Posterior vena cava (tissue), 2 donors: ENCODE results near the gene TMEM94. TPM values are rescaled to one million over a fixed set of nuclear protein-coding genes. Genes with fewer than 3 reads are reported as not detected.

Experiments
- DNase-seq: peaks from one replicate; pipeline ENCODE4 v3.0.0-alpha.2; 2020; ENCODE audit warnings: low spot score
- intact Hi-C, 2 donors: fragments of 100-400 bp; cut with DNase I; formaldehyde crosslinking; loops; one replicate each; pipeline versions ENCODE4 v1.14.1 to v1.14.2; 2022 to 2023
- total RNA-seq, 2 donors: library from RNA; stranded (reverse); fragmentation: NEBNext Ultra II Directional; extraction: Animal tissue kit (Norgen Biotek cat#: 25700); gene quantifications; one replicate each; pipeline ENCODE4 v1.2.1, GENCODE V29; 2021
- donor health status: DM: yes; HTN: yes; CAD: no.
- donor health status: DM: yes; HTN: yes; CAD: no.

Gene TMEM94
- total RNA-seq, 2 donors from 2014 or later, result 53.8 to 64.3 TPM

DNA sequence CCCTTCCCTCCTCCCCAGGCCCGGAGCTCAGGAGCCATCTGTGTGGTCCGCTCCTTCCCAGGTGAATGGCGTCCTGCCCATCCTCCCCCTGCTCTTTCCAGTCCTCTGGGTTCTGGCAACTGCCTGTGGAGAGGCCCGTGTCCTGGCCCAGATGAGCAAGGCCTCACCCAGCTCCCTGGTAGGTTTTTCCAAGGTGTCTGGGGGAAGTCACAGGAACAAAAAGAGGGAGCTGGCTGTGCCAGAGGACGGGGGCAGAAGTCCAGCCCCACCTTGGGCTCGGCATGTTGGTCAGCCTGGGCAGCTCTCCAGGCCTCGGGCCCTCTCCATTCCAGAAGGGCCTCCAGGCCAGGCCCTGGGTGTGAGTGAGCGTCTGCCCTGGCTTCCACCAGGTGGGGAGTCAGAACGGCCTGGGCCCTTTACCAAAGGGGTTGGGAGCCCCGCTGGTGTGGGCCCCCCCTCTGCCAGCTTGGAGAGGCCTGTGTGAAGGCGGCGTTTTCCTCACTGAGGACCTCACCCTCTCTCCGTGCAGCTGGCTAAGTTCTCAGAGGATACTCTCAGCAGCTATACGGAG is 33.8 kb downstream of the TMEM94 start:
- intact Hi-C loops, result no loop called here

GRCh38 chr17:75490953-75491649 is 34.7 kb downstream of the TMEM94 start:
- DNase-seq, result no peak
- intact Hi-C loops, result no loop called here

More for the DNA sequence above, 33.8 kb downstream of the TMEM94 start:
- DNase-seq, result no peak

DNA sequence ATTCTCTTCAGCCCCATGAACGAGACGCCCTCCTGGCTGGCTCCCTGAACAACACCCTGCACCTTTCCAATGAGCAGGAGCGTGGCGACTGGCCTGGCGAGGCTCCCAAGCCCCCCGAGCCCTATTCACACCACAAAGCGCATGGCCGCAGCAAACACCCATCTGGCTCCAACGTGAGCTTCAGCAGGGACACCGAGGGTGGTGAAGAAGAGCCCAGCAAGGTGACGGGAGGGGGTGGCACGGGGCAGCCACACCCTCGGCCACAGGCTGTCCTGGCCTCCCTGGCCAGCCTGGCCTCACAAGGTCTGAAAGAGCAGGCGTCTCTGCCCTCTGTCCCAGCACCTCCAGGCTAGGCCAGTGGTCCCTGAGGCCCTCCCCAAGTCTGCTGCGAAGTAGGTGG is 35.2 kb downstream of the TMEM94 start:
- intact Hi-C loops, result no loop called here
- DNase-seq, result no peak

DNA sequence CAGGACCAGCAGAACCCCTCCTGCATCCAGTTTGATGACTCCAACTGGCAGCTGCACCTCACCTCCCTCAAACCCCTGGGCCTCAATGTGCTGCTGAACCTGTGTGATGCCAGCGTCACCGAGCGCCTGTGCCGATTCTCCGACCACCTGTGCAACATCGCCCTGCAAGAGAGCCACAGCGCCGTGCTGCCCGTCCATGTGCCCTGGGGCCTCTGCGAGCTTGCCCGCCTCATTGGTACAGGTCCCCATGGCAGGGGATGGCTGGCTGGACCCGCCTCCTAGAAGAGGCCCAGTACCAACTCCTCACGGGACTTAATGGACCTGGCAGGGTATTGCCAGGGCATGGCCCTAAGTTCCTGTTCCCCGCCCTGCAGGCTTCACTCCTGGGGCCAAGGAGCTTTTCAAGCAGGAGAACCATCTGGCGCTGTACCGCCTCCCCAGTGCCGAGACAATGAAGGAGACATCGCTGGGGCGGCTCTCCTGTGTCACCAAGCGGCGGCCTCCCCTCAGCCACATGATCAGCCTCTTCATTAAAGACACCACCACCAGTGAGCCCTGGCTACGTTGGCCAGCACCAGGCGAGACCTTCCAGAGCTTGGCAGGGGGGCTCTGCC is 36.2 kb downstream of the TMEM94 start:
- DNase-seq, result no peak
- intact Hi-C loops, result no loop called here

DNA sequence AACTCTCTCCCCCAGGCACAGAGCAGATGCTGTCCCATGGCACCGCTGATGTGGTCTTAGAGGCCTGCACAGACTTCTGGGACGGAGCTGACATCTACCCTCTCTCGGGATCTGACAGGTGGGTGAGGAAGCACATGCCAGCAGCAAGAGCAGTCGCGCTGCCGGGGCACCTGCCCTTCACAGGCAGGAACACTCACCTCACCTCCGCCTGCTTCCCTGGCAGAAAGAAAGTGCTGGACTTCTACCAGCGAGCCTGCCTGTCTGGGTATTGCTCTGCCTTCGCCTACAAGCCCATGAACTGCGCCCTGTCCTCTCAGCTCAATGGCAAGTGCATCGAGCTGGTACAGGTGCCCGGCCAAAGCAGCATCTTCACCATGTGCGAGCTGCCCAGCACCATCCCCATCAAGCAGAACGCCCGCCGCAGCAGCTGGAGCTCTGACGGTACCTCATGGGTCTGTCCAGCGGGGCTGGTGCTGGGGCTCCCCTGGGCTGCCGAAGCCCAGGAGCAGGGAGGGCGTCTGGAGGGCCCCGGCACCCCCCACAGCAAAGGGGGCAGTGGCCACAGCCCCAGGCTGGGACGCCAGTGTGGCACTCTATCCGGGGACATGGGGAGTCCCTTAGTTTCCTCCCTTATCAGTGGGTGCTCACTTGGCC is 37.2 kb downstream of the TMEM94 start:
- intact Hi-C loops, result no loop called here

GRCh38 chr17:75494326-75494877 is 38.0 kb downstream of the TMEM94 start:
- no peak for DNase-seq
- intact Hi-C loops, result no loop called here

More for the DNA sequence above, 37.2 kb downstream of the TMEM94 start:
- no peak for DNase-seq

- no peak for DNase-seq
- intact Hi-C loops, result no loop called here
Observed at GRCh38 chr17:75496005-75496404, 39.6 kb downstream of the TMEM94 start.

- no peak for DNase-seq
Observed at GRCh38 chr17:75498039-75498725, 41.7 kb downstream of the TMEM94 start.

DNA sequence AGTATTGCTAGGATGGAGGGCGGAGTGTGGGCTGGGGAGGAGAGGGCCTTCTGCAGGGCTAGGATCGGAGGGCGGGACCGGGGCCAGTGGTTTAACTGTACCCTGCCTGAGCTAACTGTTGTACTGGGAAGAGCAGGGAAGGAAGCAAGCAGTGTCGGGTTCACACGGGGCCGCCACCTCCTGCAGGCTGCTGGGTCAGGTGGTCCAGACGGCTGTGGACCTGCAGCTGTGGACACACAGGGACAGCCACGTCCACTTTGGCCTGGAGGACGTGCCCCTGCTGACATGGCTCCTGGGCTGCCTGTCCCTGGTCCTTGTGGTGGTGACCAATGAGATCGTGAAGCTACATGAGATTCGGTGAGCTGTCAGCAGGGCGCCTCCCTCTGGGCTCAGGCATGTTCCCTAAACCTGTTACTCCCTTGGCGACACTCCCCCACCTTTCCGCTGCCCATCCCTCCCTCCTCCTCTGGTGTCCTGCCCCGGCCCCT is 42.3 kb downstream of the TMEM94 start:
- intact Hi-C loops, result no loop called here
- no peak for DNase-seq

More at GRCh38 chr17:75498039-75498725, 41.7 kb downstream of the TMEM94 start:
- intact Hi-C loops, result no loop called here

GRCh38 chr17:75499313-75500022 is 43.0 kb downstream of the TMEM94 start:
- intact Hi-C loops, result no loop called here
- DNase-seq, result no peak

DNA sequence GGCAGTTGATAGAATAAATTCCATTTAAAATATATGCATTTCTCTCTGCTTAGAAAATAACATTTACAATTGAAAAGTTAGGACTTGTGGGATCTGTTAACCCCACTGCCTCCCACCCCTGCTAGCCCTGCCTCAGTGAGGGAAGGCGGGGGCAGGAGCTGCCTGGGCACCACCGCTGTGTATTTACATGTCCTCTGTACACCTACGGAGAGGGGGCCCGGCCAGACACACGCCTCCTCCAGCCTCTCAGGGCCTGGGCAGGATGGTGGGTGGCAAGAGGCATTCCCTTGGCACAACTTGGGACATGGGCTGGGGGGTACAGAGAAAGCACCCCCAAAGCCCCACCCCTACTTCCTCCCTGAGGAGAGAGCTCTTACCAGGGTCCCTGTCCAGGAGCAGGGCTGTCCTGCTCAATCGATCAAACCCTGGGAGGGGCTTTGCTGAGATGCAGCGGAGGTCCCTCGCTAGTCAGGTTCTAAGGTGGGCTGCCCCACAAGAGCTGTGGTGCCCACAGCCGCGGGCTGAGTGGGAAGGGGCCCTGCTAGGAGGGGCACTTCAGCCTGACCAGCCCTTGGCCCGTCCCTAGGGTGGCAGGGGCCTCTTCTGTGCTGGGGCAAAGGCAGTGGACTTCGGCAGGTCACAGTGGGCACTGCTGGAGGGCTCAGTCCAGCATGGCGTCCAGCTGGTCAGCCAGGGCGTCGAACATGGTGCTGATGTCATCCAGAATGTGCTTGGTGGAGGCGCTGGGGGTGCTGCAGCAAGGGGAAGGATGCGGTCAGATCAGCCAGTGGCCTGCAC is 44.2 kb downstream of the TMEM94 start:
- intact Hi-C loops, result no loop called here
- DNase-seq, result no peak

DNA sequence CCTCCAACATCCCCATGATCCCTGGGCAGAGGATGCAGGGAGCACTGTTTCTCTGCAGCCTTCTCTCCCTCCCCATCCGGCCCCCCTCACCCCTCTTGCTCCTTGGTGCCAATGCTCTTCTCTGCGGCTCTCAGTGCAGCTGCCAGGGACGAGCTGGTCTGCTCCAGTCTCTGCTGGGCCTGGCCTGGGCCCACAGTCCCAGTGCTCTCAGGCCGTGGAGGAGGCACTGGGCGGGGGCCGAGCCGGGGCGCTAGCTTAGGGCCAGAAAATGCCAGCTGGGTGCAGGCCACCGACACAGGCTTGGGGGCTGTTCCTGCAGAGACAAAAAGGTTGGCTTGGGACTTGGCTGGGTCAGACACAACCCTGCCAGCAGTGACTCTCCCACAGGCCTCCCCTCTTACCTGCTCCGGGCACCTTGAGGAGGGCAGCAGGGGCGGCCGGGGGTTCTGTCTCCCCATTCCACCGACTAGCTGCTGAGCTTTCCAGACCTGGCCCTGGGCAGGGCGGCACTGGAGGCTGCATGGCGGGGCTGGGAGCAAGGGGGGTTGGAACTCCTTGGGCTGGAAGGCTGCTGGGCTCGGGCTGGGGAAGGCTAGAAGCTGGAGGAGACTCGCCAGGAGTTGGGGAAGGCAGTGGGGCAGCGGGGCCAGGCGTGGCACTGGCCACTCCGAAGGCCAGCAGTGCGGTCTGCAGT is 45.1 kb downstream of the TMEM94 start:
- intact Hi-C loops, result no loop called here
- no peak for DNase-seq

- intact Hi-C loops, result no loop called here
- no peak for DNase-seq
Observed at GRCh38 chr17:75502072-75502720, 45.8 kb downstream of the TMEM94 start.

DNA sequence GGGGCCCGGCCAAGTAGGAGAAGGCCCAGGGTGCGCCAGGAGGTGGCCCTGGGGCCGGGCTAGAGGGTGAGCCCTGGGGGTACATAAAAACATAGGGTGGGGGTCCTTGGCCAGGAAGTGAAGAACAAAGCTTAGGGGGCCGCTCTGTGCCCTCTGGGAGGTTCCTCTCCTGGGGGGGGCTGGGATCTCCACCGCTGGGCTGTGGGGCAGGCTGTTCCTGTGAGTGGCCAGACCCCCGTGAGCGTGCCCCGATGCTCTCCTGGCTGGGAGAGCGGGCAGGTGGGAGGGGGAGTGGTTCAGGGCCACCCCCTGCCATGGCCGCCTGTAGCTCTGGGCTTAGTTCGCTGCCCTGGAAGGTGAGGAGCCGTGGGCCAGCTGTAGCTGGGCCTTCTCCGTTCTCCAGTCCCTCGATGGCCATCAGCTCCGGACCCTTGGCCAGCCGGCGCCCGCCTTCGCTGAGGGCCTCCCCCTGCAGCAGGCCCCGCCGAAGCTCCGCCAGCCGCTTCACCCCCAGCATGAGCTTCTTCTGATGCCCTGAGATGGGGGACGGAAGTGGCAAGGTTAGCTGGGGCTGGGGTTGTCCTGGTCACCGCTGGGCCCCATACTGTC is 46.4 kb downstream of the TMEM94 start:
- intact Hi-C loops, result no loop called here

GRCh38 chr17:75503337-75503950 is 47.0 kb downstream of the TMEM94 start:
- intact Hi-C loops, result no loop called here
- no peak for DNase-seq

More for the DNA sequence above, 46.4 kb downstream of the TMEM94 start:
- no peak for DNase-seq

DNA sequence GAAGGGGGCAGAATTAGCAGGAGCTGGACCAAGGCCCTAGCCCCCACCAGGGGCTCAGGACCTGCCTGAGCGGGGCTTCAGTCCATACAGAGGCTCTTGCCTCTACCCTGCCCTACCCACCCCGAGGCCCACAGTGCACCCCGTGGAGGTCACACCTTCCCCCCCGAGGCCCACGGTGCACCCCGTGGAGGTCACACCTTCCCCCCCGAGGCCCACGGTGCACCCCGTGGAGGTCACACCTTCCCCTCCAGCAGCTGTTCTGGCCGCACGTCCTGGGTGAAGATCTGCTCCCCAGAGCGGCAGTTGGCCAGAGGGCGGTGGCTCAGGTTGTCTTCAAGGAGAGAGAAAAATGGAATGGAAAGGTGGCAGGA is 47.5 kb downstream of the TMEM94 start:
- DNase-seq, result no peak
- intact Hi-C loops, result no loop called here
